Activated CD4-positive, alpha-beta T cell treated with anti-CD3 and anti-CD28 coated beads, Interleukin-2, amount 50 U/mL, for 4 hours (primary cell): ENCODE data around the gene OR4X2.
"Not testable (repeated sequence)": the region's sequence is repeated elsewhere in the genome, so short reads cannot be mapped to it uniquely, and the experiment has no call there.

Source experiments
- DNase-seq, 2 experiments: peaks; one replicate each; pipeline ENCODE4 v3.0.0-alpha.2; 2020

The OR4X2 gene

GRCh38 chr11:48244804-48245203 lies at the start of gene OR4X2:
Gene OR4X2, plus strand, starts transcription at chr11:48245104. Its CDS starts 0 bp downstream, at chr11:48245104.
- no peak for DNase-seq

GRCh38 chr11:48207881-48208280 lies 37.0 kb upstream of the OR4X2 start:
- DNase-seq = no peak

- DNase-seq = no peak
Observed at GRCh38 chr11:48210052-48210451, 34.9 kb upstream of the OR4X2 start.

- no peak for DNase-seq
Observed at GRCh38 chr11:48216510-48216909, 28.4 kb upstream of the OR4X2 start, which contains the start of gene OR4B1. Gene OR4B1, plus strand, starts transcription at chr11:48216810. Its CDS starts 0 bp downstream, at chr11:48216810.

- DNase-seq = no peak
Observed at GRCh38 chr11:48228761-48229160, 16.1 kb upstream of the OR4X2 start.

GRCh38 chr11:48230057-48230456 lies 14.8 kb upstream of the OR4X2 start:
- DNase-seq = not testable (repeated sequence)

- DNase-seq = no peak
Observed at GRCh38 chr11:48237727-48238126, 7.2 kb upstream of the OR4X2 start.

- no peak for DNase-seq
Observed at GRCh38 chr11:48242501-48242900, 2.4 kb upstream of the OR4X2 start.

- DNase-seq = no peak
Observed at GRCh38 chr11:48248902-48249301, 4.0 kb downstream of the OR4X2 start.

- no peak for DNase-seq
Observed at GRCh38 chr11:48261600-48261999, 16.7 kb downstream of the OR4X2 start.

- DNase-seq = no peak
Observed at GRCh38 chr11:48263423-48263911, 18.6 kb downstream of the OR4X2 start, which contains the start of gene OR4X1. Gene OR4X1, plus strand, starts transcription at chr11:48263861. Its CDS starts 0 bp downstream, at chr11:48263861.

- no peak for DNase-seq
Observed at GRCh38 chr11:48270621-48271020, 25.7 kb downstream of the OR4X2 start.

GRCh38 chr11:48272606-48273005 lies 27.7 kb downstream of the OR4X2 start:
- no peak for DNase-seq
